ENCODE data around the gene FABP2. TPM values are rescaled to one million over a fixed set of nuclear protein-coding genes. Genes with fewer than 3 reads are reported as not detected.

The FABP2 gene
- total and polyA plus RNA-seq, 4 donors, result 0.79 TPM; not detected in 3

DNA sequence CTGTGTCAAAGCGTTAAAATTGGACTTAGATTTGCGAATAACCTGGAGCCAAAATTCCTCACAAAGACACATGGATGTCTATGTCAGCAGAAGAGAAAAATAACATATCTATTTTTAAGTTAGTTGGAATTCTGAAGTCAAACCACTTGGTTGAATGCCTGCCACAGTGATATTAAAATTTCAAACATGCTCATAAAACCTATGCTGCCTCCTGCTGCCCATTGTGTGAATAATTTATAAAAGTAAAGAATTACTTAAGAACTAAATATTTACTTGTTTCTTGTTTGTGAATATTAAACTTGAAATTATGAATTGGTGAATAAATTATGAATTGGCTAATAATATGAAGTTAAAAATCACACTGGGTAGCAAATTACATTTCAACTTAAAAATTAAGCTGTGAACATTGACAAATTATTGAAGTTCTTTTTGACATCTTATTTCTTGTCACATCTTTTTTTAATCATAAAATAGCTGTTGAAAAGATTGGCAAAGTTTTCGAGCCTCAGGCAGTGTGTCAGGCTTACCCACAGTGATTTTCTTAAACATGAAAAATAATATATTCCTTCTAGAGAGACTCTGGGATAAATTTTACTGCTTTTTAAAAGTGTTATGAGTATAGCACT is 35.4 kb downstream of the FABP2 start:
- Histone ChIP-seq H3K9ac (ENCODE audit: low read depth in 1 of 2, low read length in 2 of 2) (no peak overlapping the region), H3K27ac (ENCODE audit: low read depth in 1 of 2, low read length in 2 of 2) (no peak overlapping the region), H3K27me3 (ENCODE audit: control insufficient read depth in 4 of 4, insufficient read depth in 4 of 4, low read length in 3 of 4) (no peaks in the 10 kb centered on the region), H3K36me3 (ENCODE audit: control insufficient read depth in 4 of 4, insufficient read depth in 3 of 4, low read depth in 1 of 4, low read length in 3 of 4) (no peaks in the 10 kb centered on the region), H3K4me3 (ENCODE audit: low read depth in 1 of 3, low read length in 3 of 3) (no peak overlapping the region), H3K4me1 (ENCODE audit: control insufficient read depth in 4 of 4, insufficient read depth in 4 of 4, low read length in 3 of 4) (peaks cover 0 to 16% (median 5%) of the 10 kb centered on the region in 4 donors), H3K9me3 (ENCODE audit: control insufficient read depth in 4 of 4, low read length in 3 of 4) (no peaks in the 10 kb centered on the region)
- TF ChIP-seq REST (IDR thresholded peaks at IDR 0.05), result no peak
- no peak for TF ChIP-seq GABPA (IDR thresholded peaks at IDR 0.05 in 1 of 2, conservative IDR thresholded peaks at IDR 0.05 in 1 of 2)
- TF ChIP-seq, protein P1, sequence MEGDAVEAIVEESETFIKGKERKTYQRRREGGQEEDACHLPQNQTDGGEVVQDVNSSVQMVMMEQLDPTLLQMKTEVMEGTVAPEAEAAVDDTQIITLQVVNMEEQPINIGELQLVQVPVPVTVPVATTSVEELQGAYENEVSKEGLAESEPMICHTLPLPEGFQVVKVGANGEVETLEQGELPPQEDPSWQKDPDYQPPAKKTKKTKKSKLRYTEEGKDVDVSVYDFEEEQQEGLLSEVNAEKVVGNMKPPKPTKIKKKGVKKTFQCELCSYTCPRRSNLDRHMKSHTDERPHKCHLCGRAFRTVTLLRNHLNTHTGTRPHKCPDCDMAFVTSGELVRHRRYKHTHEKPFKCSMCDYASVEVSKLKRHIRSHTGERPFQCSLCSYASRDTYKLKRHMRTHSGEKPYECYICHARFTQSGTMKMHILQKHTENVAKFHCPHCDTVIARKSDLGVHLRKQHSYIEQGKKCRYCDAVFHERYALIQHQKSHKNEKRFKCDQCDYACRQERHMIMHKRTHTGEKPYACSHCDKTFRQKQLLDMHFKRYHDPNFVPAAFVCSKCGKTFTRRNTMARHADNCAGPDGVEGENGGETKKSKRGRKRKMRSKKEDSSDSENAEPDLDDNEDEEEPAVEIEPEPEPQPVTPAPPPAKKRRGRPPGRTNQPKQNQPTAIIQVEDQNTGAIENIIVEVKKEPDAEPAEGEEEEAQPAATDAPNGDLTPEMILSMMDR (IDR thresholded peaks at IDR 0.05; ENCODE audit: low read depth, low read length, missing input control), result peak; percentile 53
- no peak for TF ChIP-seq EGR1 (IDR thresholded peaks at IDR 0.05; ENCODE audit: low read depth in 2 of 2)
- TF ChIP-seq RAD21 (IDR thresholded peaks at IDR 0.05), result peak; percentile 80
- 65% methylated on average over 3 of the region's 3 CpGs for WGBS
- DNase-seq (ENCODE audit: low spot score), result no peak

DNA sequence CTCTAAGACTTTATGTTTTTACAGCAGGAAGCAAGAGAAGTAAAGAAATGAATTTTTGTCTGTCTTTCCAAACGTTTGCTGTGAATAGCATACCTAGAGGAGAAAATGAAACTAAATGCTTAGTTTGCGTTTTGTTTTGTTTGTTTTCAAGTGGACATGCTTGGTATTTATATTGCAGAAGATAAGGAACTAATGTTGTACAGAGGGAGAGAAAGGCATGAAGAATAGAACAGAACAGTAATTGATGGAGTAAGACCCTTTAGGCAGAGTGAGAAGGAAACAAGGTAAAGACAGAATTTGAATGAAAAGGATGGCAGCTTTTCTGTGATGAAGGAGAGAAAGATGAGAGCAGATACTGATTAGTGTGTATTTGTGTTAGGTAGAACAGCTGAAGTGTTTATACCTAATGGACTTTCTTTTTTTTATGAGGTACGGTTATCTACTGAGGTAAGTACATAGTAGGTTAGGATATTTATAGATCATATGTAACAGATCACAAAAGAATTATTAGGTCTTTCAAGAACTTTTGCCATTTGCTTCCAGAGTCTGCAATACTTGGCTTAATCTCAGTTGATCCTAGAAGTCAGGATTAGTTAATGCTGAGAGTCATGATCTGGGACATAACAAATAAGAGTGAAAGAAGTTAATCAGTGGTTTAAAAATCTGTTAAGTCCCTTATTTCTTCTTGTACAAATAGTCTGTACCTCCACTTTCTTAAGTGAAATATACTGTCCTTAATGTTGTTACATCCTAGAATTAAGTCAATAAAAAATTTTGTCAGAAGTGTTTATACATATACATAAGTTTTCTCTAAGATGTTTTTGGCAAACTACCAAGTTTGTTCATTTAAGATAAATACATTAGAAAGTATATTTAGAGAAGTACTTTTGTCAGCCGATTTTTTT is 36.8 kb downstream of the FABP2 start:
- Histone ChIP-seq H3K36me3 (ENCODE audit: control insufficient read depth in 4 of 4, insufficient read depth in 3 of 4, low read depth in 1 of 4, low read length in 3 of 4) (peaks cover 0 to 3% (median 0%) of the 10 kb centered on the region in 4 donors), H3K4me3 (ENCODE audit: low read depth in 1 of 3, low read length in 3 of 3) (peak overlapping the region; percentile 28 to 61 (median 42)), H3K9me3 (ENCODE audit: control insufficient read depth in 4 of 4, low read length in 3 of 4) (no peaks in the 10 kb centered on the region), H3K9ac (ENCODE audit: low read depth in 1 of 2, low read length in 2 of 2) (peak overlapping the region; percentile 28 to 29), H3K27me3 (ENCODE audit: control insufficient read depth in 4 of 4, insufficient read depth in 4 of 4, low read length in 3 of 4) (no peaks in the 10 kb centered on the region), H3K4me1 (ENCODE audit: control insufficient read depth in 4 of 4, insufficient read depth in 4 of 4, low read length in 3 of 4) (peaks cover 0 to 13% (median 5%) of the 10 kb centered on the region in 4 donors), H3K27ac (ENCODE audit: low read depth in 1 of 2, low read length in 2 of 2) (peak overlapping the region; percentile 26 to 30)
- no peak for DNase-seq (ENCODE audit: low spot score)
- WGBS, result 16% methylated on average over 4 of the region's 4 CpGs
- TF ChIP-seq FOXA2 (IDR thresholded peaks at IDR 0.05), result peak; percentile 6
- TF ChIP-seq, protein P1 (IDR thresholded peaks at IDR 0.05; ENCODE audit: low read depth, low read length, missing input control), result peak; percentile 36
- no peak for TF ChIP-seq ATF3 (IDR thresholded peaks at IDR 0.05)

Measured in liver (tissue), 9 donors.